SH-SY5Y (cell line): ENCODE results near the gene RNF40.

Source experiments
- GATA2 ChIP-seq: IDR thresholded peaks from 2 replicates; pipeline ENCODE4 v1.6.1; 2011; ENCODE audit warnings: mild to moderate bottlenecking, low read depth, low read length
- GATA3 ChIP-seq: IDR thresholded peaks from 2 replicates; pipeline ENCODE4 v1.6.1; 2011; ENCODE audit warnings: low read depth, mild to moderate bottlenecking, low read length, moderate library complexity

DNA sequence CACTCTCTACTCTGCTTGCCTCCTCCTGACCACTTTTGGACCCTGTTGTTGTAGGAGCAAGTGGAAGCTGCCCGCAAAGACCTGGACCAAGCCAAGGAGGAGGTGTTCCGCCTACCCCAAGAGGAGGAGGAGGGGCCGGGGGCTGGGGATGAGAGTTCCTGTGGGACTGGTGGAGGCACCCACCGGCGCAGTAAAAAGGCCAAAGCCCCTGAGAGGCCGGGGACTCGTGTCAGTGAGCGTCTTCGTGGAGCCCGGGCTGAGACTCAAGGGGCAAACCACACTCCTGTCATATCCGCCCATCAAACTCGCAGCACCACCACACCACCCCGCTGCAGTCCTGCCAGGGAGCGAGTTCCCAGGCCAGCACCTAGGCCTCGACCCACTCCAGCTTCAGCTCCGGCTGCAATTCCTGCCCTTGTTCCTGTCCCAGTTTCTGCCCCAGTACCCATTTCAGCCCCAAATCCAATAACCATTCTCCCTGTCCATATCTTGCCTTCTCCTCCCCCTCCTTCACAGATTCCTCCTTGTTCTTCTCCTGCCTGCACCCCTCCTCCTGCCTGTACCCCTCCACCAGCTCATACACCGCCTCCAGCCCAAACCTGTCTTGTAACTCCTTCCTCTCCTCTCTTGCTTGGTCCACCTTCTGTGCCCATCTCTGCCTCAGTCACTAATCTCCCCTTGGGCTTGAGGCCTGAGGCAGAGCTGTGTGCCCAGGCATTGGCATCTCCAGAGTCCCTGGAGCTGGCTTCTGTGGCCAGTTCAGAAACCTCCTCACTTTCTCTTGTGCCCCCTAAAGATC, 24.9 kb upstream of the RNF40 start:
- no peak for TF ChIP-seq GATA2
- TF ChIP-seq GATA3, result no peak
